C1 segment of cervical spinal cord (tissue), 14 donors: ENCODE measurements around the gene S100A12.

Experiments used
- DNase-seq, 14 donors: peaks; one replicate each; lab custom pipeline; 2025; lab: John Stamatoyannopoulos, UW

Gene S100A12

GRCh38 chr1:153368495-153368894 lies 6.9 kb downstream of the S100A12 start:
- DNase-seq = no peak

GRCh38 chr1:153367090-153367489 lies 8.3 kb downstream of the S100A12 start:
- DNase-seq = no peak

- DNase-seq = no peak
Measured at GRCh38 chr1:153366261-153366660, 9.2 kb downstream of the S100A12 start.

- no peak for DNase-seq
Measured at GRCh38 chr1:153365696-153366095, 9.7 kb downstream of the S100A12 start.

GRCh38 chr1:153364766-153365666 lies 10.4 kb downstream of the S100A12 start:
- no peak for DNase-seq

GRCh38 chr1:153364156-153364555 lies 11.3 kb downstream of the S100A12 start:
- no peak for DNase-seq

GRCh38 chr1:153363641-153364040 lies 11.8 kb downstream of the S100A12 start:
- no peak for DNase-seq

- no peak for DNase-seq
Measured at GRCh38 chr1:153362187-153362775, 13.1 kb downstream of the S100A12 start.

- DNase-seq = no peak
Measured at GRCh38 chr1:153361480-153362109, 13.8 kb downstream of the S100A12 start.

GRCh38 chr1:153360592-153361479 lies 14.6 kb downstream of the S100A12 start:
- DNase-seq = no peak

GRCh38 chr1:153360190-153360589 lies 15.2 kb downstream of the S100A12 start:
- no peak for DNase-seq

GRCh38 chr1:153359241-153359640 lies 16.2 kb downstream of the S100A12 start:
- no peak for DNase-seq

- no peak for DNase-seq
Measured at GRCh38 chr1:153358691-153358975, 16.8 kb downstream of the S100A12 start.

GRCh38 chr1:153357853-153358690 lies 17.3 kb downstream of the S100A12 start, which contains the start of gene S100A9:
S100A9 (plus strand) TSS chr1:153357854; CDS start chr1:153358284, 430 bp downstream.
- DNase-seq = no peak

- peak in 1 of 14 donors; percentile 47 for DNase-seq
Measured at GRCh38 chr1:153357076-153357852, 18.2 kb downstream of the S100A12 start.

GRCh38 chr1:153356392-153357075 lies 18.9 kb downstream of the S100A12 start:
- no peak for DNase-seq

- DNase-seq = peak in 2 of 14 donors; percentile 2
Measured at GRCh38 chr1:153355445-153356071, 19.9 kb downstream of the S100A12 start.

GRCh38 chr1:153354515-153355193 lies 20.8 kb downstream of the S100A12 start:
- no peak for DNase-seq
